Esophagus squamous epithelium (tissue), 5 donors: ENCODE measurements around the gene VPS41. TPM values are rescaled to one million over a fixed set of nuclear protein-coding genes. Genes with fewer than 3 reads are reported as not detected.

Source experiments
- DNase-seq: peaks from one replicate; lab custom pipeline; 2025; lab: John Stamatoyannopoulos, UW
- H3K27ac ChIP-seq, 4 donors: fragments of 200-600 bp; sonication (generic); one replicate each; pipeline ENCODE4 v1.5.1; 2016 to 2019; ENCODE audit warnings: mild to moderate bottlenecking in 1 of 4
- H3K27me3 ChIP-seq, 4 donors: fragments of 200-600 bp; sonication (generic); 1 replicate in 3 of 4; 2 replicates in 1 of 4; pipeline versions ENCODE4 v1.5.1 to v1.6.0; 2017 to 2021; ENCODE audit warnings: antibody characterized with exemption in 1 of 4
- H3K36me3 ChIP-seq, 3 donors: fragments of 200-600 bp; sonication (generic); one replicate each; pipeline ENCODE4 v1.5.1; 2016 to 2019
- H3K4me1 ChIP-seq, 3 donors: fragments of 200-600 bp; sonication (generic); one replicate each; pipeline ENCODE4 v1.5.1; 2017 to 2019
- H3K4me3 ChIP-seq, 4 donors: fragments of 200-600 bp; sonication (generic); 1 replicate in 3 of 4; 2 replicates in 1 of 4; pipeline ENCODE4 v1.5.1; 2016 to 2019; ENCODE audit warnings: mild to moderate bottlenecking in 2 of 4, moderate library complexity in 1 of 4
- H3K9me3 ChIP-seq, 3 donors: fragments of 200-600 bp; sonication (generic); one replicate each; pipeline ENCODE4 v1.5.1; 2016 to 2019
- CTCF ChIP-seq, 6 experiments: fragments of 450-650 bp in 4 of 6; fragments of 200-600 bp in 2 of 6; sonication (generic) in 2 of 6; IDR thresholded peaks; one replicate each; pipeline ENCODE4 v1.5.1; 2016 to 2019; ENCODE audit warnings: antibody characterized with exemption in 6 of 6, mild to moderate bottlenecking in 4 of 6, moderate library complexity in 4 of 6
- POLR2A ChIP-seq, 4 donors: fragments of 450-650 bp; IDR thresholded peaks; one replicate each; pipeline ENCODE4 v1.6.1; 2017; ENCODE audit warnings: antibody characterized with exemption in 4 of 4, mild to moderate bottlenecking in 4 of 4, moderate library complexity in 3 of 4
- WGBS, 2 donors: methylation state at CpG; one replicate each; pipeline ENCODE4 v1.1.5; 2018; 5-methylcytosine and 5-hydroxymethylcytosine counted together
- intact Hi-C: fragments of 100-400 bp; cut with DNase I; formaldehyde crosslinking; loops from one replicate; pipeline ENCODE4 v1.15.0; 2022
- total RNA-seq, 4 donors: library from RNA; depleted of rRNA; stranded (reverse); fragments of >200 nt; gene quantifications; one replicate each; pipeline ENCODE4 v1.1.0, GENCODE V29; 2016
- donor health status: DM: yes; HTN: yes; CAD: no.

VPS41 gene
- total RNA-seq, 4 donors from 2014 or later: 14.3 to 25.5 (median 23.2) TPM

- 65 to 75% methylated on average over 6 of the region's 6 CpGs for WGBS, 2 donors
- Histone ChIP-seq H3K9me3 (no peaks in the 10 kb centered on the region), H3K4me1 (no peaks in the 10 kb centered on the region), H3K27ac (no peak overlapping the region), H3K27me3 (no peaks in the 10 kb centered on the region), H3K4me3 (no peak overlapping the region), H3K36me3 (peaks cover 0 to 8% (median 0%) of the 10 kb centered on the region in 3 donors)
- intact Hi-C loops: no loop called here
- TF ChIP-seq CTCF (IDR thresholded peaks at IDR 0.05) (no peak), POLR2A (IDR thresholded peaks at IDR 0.05) (no peak)
- DNase-seq: no peak
These were observed 77.6 kb downstream of the VPS41 start for GRCh38 chr7:38831259-38831996.

GRCh38 chr7:38830826-38831225 is 78.2 kb downstream of the VPS41 start:
- no peaks in the 10 kb centered on the region for H3K27me3 ChIP-seq
- H3K9me3 ChIP-seq: no peaks in the 10 kb centered on the region
- TF ChIP-seq CTCF (IDR thresholded peaks at IDR 0.05) (no peak), POLR2A (IDR thresholded peaks at IDR 0.05) (no peak)
- peaks cover 0 to 8% (median 0%) of the 10 kb centered on the region in 3 donors for H3K36me3 ChIP-seq
- H3K4me3 ChIP-seq: no peak overlapping the region
- intact Hi-C loops: no loop called here
- no peaks in the 10 kb centered on the region for H3K4me1 ChIP-seq
- H3K27ac ChIP-seq: no peak overlapping the region
- no peak for DNase-seq
- 57 to 72% methylated on average over 2 of the region's 2 CpGs for WGBS, 2 donors

- H3K27ac ChIP-seq: no peak overlapping the region
- no peak overlapping the region for H3K4me3 ChIP-seq
These were observed 79.4 kb downstream of the VPS41 start for GRCh38 chr7:38829488-38830165.

GRCh38 chr7:38828026-38828425 is 81.0 kb downstream of the VPS41 start:
- Histone ChIP-seq H3K27me3 (no peaks in the 10 kb centered on the region), H3K36me3 (peaks cover 0 to 11% (median 0%) of the 10 kb centered on the region in 3 donors), H3K4me3 (no peak overlapping the region), H3K4me1 (no peaks in the 10 kb centered on the region), H3K27ac (no peak overlapping the region), H3K9me3 (peaks cover 0 to 5% (median 0%) of the 10 kb centered on the region in 3 donors)
- 89 to 94% methylated on average over 3 of the region's 3 CpGs for WGBS, 2 donors
- DNase-seq: no peak
- TF ChIP-seq POLR2A (IDR thresholded peaks at IDR 0.05) (no peak), CTCF (IDR thresholded peaks at IDR 0.05) (no peak)
- intact Hi-C loops: no loop called here

More at GRCh38 chr7:38829488-38830165, 79.4 kb downstream of the VPS41 start:
- H3K4me1 ChIP-seq: no peaks in the 10 kb centered on the region
- H3K36me3 ChIP-seq: peaks cover 0 to 8% (median 0%) of the 10 kb centered on the region in 3 donors
- WGBS, 2 donors: 91 to 93% methylated on average over 5 of the region's 5 CpGs
- TF ChIP-seq POLR2A (IDR thresholded peaks at IDR 0.05) (no peak), CTCF (IDR thresholded peaks at IDR 0.05) (no peak)
- no peaks in the 10 kb centered on the region for H3K27me3 ChIP-seq
- intact Hi-C loops: no loop called here
- DNase-seq: no peak
- no peaks in the 10 kb centered on the region for H3K9me3 ChIP-seq
